ENCODE measurements around the gene COLEC12.

The COLEC12 gene

DNA sequence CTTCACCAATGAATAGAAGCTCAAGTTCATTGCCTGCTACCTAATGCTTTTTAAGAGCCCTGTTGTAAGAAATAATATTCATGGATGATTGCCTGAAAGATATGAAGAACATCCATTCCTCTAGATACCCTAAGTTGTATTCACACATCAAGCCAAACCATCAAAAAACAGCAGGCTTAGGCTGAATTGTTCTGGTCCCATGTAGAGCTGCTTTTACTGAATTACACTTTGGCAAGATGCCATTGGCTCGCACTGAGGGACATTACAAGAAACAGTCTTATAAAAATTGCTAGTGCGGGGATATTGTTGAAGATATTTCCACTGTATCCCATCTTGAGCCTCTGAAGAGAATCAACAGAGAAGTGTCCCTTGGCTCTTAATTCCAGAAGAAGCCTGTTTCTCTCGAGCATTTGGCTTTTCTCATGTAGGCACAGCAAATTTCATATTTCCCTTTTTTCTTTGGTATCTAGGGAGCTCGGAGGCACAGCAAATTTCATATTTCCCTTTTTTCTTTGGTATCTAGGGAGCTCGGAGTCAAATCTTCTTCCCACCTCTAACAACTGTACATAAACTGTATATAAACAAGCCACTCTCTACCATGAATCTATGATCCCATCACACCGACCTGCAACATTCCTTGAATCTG is 107.5 kb downstream of the COLEC12 start (continued):
- TF ChIP-seq, protein P1, sequence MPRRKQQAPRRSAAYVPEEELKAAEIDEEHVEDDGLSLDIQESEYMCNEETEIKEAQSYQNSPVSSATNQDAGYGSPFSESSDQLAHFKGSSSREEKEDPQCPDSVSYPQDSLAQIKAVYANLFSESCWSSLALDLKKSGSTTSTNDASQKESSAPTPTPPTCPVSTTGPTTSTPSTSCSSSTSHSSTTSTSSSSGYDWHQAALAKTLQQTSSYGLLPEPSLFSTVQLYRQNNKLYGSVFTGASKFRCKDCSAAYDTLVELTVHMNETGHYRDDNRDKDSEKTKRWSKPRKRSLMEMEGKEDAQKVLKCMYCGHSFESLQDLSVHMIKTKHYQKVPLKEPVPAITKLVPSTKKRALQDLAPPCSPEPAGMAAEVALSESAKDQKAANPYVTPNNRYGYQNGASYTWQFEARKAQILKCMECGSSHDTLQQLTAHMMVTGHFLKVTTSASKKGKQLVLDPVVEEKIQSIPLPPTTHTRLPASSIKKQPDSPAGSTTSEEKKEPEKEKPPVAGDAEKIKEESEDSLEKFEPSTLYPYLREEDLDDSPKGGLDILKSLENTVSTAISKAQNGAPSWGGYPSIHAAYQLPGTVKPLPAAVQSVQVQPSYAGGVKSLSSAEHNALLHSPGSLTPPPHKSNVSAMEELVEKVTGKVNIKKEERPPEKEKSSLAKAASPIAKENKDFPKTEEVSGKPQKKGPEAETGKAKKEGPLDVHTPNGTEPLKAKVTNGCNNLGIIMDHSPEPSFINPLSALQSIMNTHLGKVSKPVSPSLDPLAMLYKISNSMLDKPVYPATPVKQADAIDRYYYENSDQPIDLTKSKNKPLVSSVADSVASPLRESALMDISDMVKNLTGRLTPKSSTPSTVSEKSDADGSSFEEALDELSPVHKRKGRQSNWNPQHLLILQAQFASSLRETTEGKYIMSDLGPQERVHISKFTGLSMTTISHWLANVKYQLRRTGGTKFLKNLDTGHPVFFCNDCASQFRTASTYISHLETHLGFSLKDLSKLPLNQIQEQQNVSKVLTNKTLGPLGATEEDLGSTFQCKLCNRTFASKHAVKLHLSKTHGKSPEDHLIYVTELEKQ (tag by site-specific recombination; IDR thresholded peaks at IDR 0.05; ENCODE audit: borderline replicate concordance): no peak
- TF ChIP-seq ZNF112 (tag by site-specific recombination; IDR thresholded peaks at IDR 0.05): no peak

DNA sequence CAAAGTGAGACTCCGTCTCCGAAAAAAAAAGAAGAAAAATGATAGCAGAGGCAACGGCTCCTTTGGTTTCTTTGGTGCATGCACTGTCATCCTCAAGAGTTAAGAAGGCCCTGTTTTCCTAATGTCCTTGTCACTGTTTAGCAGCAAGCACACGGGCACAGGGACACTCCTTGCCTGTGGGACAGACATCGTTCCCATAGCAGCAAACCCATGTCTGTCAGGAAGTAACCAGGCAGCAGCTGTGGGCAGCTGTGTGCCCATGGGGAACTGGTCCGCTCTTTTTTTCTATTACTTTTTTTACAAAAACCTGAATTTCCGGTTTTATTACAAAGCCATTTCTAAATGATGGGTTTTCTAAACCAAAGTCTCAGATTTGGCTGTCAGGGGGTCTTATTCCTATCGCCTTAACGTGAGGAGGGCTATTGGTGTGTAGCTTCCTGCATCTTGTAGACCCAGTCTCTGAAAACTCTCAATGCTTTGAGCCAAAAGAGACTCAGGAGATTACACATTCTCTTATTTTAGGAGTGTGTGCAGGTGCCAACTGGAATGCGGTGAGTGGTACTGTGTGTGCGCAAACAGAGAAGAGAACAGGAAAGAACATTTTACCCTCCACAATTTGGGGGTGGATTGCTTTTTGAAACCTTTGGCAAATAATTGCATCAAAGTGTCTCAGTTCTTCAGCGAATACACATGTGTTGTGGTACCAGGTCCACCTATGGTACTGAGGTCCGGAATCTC is 109.6 kb downstream of the COLEC12 start:
- Histone ChIP-seq H3K9me3 (ENCODE audit: control insufficient read depth, insufficient read depth, low read depth, low read length) (no peaks in the 10 kb centered on the region), H3K36me3 (ENCODE audit: control insufficient read depth in 2 of 2, insufficient read depth in 1 of 2, low read length in 2 of 2) (no peaks in the 10 kb centered on the region), H3K4me1 (ENCODE audit: control insufficient read depth, insufficient read depth, low read length) (peaks cover 26% of the 10 kb centered on the region), H3K4me3 (ENCODE audit: low read depth, low read length) (no peak overlapping the region), H3K27ac (ENCODE audit: extremely low read depth, low read depth, low read length) (no peak overlapping the region)
- POLR2A ChIA-PET: no interaction called here
- CTCF ChIA-PET: no interaction called here
- TF ChIP-seq, protein P2, sequence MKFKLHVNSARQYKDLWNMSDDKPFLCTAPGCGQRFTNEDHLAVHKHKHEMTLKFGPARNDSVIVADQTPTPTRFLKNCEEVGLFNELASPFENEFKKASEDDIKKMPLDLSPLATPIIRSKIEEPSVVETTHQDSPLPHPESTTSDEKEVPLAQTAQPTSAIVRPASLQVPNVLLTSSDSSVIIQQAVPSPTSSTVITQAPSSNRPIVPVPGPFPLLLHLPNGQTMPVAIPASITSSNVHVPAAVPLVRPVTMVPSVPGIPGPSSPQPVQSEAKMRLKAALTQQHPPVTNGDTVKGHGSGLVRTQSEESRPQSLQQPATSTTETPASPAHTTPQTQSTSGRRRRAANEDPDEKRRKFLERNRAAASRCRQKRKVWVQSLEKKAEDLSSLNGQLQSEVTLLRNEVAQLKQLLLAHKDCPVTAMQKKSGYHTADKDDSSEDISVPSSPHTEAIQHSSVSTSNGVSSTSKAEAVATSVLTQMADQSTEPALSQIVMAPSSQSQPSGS (tag by site-specific recombination; IDR thresholded peaks at IDR 0.05; ENCODE audit: low read depth): no peak
- TF ChIP-seq ZNF658 (tag by site-specific recombination; IDR thresholded peaks at IDR 0.05): no peak
- TF ChIP-seq ZNF138 (tag by site-specific recombination; IDR thresholded peaks at IDR 0.05; ENCODE audit: borderline replicate concordance): no peak
- no peak for TF ChIP-seq ZNF792 (tag by site-specific recombination; IDR thresholded peaks at IDR 0.05)
- TF ChIP-seq, protein P3, sequence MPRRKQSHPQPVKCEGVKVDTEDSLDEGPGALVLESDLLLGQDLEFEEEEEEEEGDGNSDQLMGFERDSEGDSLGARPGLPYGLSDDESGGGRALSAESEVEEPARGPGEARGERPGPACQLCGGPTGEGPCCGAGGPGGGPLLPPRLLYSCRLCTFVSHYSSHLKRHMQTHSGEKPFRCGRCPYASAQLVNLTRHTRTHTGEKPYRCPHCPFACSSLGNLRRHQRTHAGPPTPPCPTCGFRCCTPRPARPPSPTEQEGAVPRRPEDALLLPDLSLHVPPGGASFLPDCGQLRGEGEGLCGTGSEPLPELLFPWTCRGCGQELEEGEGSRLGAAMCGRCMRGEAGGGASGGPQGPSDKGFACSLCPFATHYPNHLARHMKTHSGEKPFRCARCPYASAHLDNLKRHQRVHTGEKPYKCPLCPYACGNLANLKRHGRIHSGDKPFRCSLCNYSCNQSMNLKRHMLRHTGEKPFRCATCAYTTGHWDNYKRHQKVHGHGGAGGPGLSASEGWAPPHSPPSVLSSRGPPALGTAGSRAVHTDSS (tag by site-specific recombination; IDR thresholded peaks at IDR 0.05): no peak
- TF ChIP-seq ZNF350 (tag by site-specific recombination; IDR thresholded peaks at IDR 0.05): no peak
- TF ChIP-seq, protein P4, sequence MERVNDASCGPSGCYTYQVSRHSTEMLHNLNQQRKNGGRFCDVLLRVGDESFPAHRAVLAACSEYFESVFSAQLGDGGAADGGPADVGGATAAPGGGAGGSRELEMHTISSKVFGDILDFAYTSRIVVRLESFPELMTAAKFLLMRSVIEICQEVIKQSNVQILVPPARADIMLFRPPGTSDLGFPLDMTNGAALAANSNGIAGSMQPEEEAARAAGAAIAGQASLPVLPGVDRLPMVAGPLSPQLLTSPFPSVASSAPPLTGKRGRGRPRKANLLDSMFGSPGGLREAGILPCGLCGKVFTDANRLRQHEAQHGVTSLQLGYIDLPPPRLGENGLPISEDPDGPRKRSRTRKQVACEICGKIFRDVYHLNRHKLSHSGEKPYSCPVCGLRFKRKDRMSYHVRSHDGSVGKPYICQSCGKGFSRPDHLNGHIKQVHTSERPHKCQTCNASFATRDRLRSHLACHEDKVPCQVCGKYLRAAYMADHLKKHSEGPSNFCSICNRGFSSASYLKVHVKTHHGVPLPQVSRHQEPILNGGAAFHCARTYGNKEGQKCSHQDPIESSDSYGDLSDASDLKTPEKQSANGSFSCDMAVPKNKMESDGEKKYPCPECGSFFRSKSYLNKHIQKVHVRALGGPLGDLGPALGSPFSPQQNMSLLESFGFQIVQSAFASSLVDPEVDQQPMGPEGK (tag by site-specific recombination; IDR thresholded peaks at IDR 0.05): no peak
- no peak for TF ChIP-seq ZNF785 (tag by site-specific recombination; IDR thresholded peaks at IDR 0.05)
- TF ChIP-seq ZNF239 (tag by site-specific recombination; IDR thresholded peaks at IDR 0.05): no peak
- TF ChIP-seq, protein P5, sequence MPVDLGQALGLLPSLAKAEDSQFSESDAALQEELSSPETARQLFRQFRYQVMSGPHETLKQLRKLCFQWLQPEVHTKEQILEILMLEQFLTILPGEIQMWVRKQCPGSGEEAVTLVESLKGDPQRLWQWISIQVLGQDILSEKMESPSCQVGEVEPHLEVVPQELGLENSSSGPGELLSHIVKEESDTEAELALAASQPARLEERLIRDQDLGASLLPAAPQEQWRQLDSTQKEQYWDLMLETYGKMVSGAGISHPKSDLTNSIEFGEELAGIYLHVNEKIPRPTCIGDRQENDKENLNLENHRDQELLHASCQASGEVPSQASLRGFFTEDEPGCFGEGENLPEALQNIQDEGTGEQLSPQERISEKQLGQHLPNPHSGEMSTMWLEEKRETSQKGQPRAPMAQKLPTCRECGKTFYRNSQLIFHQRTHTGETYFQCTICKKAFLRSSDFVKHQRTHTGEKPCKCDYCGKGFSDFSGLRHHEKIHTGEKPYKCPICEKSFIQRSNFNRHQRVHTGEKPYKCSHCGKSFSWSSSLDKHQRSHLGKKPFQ (tag by site-specific recombination; IDR thresholded peaks at IDR 0.05): no peak
- no peak for TF ChIP-seq GLIS2 (tag by site-specific recombination; IDR thresholded peaks at IDR 0.05)
- no peak for TF ChIP-seq ZNF843 (tag by site-specific recombination; IDR thresholded peaks at IDR 0.05)
- TF ChIP-seq, protein P6, sequence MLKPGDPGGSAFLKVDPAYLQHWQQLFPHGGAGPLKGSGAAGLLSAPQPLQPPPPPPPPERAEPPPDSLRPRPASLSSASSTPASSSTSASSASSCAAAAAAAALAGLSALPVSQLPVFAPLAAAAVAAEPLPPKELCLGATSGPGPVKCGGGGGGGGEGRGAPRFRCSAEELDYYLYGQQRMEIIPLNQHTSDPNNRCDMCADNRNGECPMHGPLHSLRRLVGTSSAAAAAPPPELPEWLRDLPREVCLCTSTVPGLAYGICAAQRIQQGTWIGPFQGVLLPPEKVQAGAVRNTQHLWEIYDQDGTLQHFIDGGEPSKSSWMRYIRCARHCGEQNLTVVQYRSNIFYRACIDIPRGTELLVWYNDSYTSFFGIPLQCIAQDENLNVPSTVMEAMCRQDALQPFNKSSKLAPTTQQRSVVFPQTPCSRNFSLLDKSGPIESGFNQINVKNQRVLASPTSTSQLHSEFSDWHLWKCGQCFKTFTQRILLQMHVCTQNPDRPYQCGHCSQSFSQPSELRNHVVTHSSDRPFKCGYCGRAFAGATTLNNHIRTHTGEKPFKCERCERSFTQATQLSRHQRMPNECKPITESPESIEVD (tag by site-specific recombination; IDR thresholded peaks at IDR 0.05): no peak
- TF ChIP-seq, protein P7, sequence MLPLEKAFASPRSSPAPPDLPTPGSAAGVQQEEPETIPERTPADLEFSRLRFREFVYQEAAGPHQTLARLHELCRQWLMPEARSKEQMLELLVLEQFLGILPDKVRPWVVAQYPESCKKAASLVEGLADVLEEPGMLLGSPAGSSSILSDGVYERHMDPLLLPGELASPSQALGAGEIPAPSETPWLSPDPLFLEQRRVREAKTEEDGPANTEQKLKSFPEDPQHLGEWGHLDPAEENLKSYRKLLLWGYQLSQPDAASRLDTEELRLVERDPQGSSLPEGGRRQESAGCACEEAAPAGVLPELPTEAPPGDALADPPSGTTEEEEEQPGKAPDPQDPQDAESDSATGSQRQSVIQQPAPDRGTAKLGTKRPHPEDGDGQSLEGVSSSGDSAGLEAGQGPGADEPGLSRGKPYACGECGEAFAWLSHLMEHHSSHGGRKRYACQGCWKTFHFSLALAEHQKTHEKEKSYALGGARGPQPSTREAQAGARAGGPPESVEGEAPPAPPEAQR (tag by site-specific recombination; IDR thresholded peaks at IDR 0.05): no peak
- no peak for TF ChIP-seq ZNF596 (tag by site-specific recombination; IDR thresholded peaks at IDR 0.05)
- no peak for TF ChIP-seq OSR2 (tag by site-specific recombination; IDR thresholded peaks at IDR 0.05)
- no peak for TF ChIP-seq ZNF121 (tag by site-specific recombination; IDR thresholded peaks at IDR 0.05)
- no peak for TF ChIP-seq KLF7 (tag by site-specific recombination; IDR thresholded peaks at IDR 0.05; ENCODE audit: borderline replicate concordance)

Data from HEK293 (cell line).